Hepatocyte (in vitro differentiated cells): ENCODE data around the gene KIF23. TPM values are rescaled to one million over a fixed set of nuclear protein-coding genes. Genes with fewer than 3 reads are reported as not detected.

Source experiments
- DNase-seq: peaks from one replicate; pipeline ENCODE4 v3.0.0-alpha.2; 2016; ENCODE audit warnings: low spot score
- H2AFZ ChIP-seq: fragments of 200-600 bp; sonication (generic); 2 replicates; pipeline ENCODE4 v1.6.0; 2016; ENCODE audit warnings: antibody characterized with exemption, mild to moderate bottlenecking
- H3K27ac ChIP-seq: fragments of 200-600 bp; sonication (generic); 2 replicates; pipeline ENCODE4 v1.5.1; 2016; ENCODE audit warnings: mild to moderate bottlenecking
- H3K27me3 ChIP-seq: fragments of 200-600 bp; sonication (generic); 2 replicates; pipeline ENCODE4 v1.6.1; 2016
- H3K36me3 ChIP-seq: fragments of 200-600 bp; sonication (generic); replicated peaks from 2 replicates; pipeline ENCODE4 v1.5.1; 2016; ENCODE audit warnings: low read depth; ENCODE audit not compliant: insufficient read depth
- H3K4me1 ChIP-seq: fragments of 200-600 bp; sonication (generic); 2 replicates; pipeline ENCODE4 v1.5.1; 2016; ENCODE audit warnings: mild to moderate bottlenecking, moderate library complexity; ENCODE audit not compliant: insufficient read depth
- H3K4me2 ChIP-seq: fragments of 200-600 bp; sonication (generic); 2 replicates; pipeline ENCODE4 v1.6.0; 2016
- H3K4me3 ChIP-seq: fragments of 200-600 bp; sonication (generic); 2 replicates; pipeline ENCODE4 v1.5.1; 2016; ENCODE audit warnings: mild to moderate bottlenecking
- H3K79me2 ChIP-seq: fragments of 200-600 bp; sonication (generic); 2 replicates; pipeline ENCODE4 v1.6.0; 2017; ENCODE audit warnings: mild to moderate bottlenecking
- H3K9me2 ChIP-seq: fragments of 200-600 bp; sonication (generic); replicated peaks from 2 replicates; pipeline ENCODE4 v1.6.0; 2017; ENCODE audit warnings: mild to moderate bottlenecking; ENCODE audit not compliant: insufficient read depth
- H3K9me3 ChIP-seq: fragments of 200-600 bp; sonication (generic); 2 replicates; pipeline ENCODE4 v1.5.1; 2016; ENCODE audit warnings: low read depth, mild to moderate bottlenecking
- H4K20me1 ChIP-seq: fragments of 200-600 bp; sonication (generic); 2 replicates; pipeline ENCODE4 v1.6.0; 2016; ENCODE audit warnings: mild to moderate bottlenecking; ENCODE audit not compliant: insufficient read depth, poor library complexity, severe bottlenecking
- CTCF ChIP-seq: fragments of 200-600 bp; sonication (generic); IDR thresholded peaks from 2 replicates; pipeline ENCODE4 v1.5.1; 2016; ENCODE audit warnings: antibody characterized with exemption, mild to moderate bottlenecking; ENCODE audit not compliant: poor library complexity
- EZH2 ChIP-seq: fragments of 200-600 bp; sonication (generic); IDR thresholded peaks from 2 replicates; pipeline ENCODE4 v1.6.1; 2016; ENCODE audit warnings: antibody characterized with exemption, mild to moderate bottlenecking, borderline replicate concordance
- EZH2phosphoT487 ChIP-seq: fragments of 200-600 bp; sonication (generic); IDR thresholded peaks from one replicate; pipeline ENCODE4 v1.6.1; 2018; ENCODE audit warnings: antibody characterized with exemption, mild to moderate bottlenecking, low read depth, moderate library complexity; ENCODE audit not compliant: unreplicated experiment, severe bottlenecking
- WGBS: methylation state at CpG from one replicate; pipeline ENCODE4 v1.1.6; 2016; ENCODE audit warnings: low lambda C conversion rate; ENCODE audit errors: missing lambda C conversion rate; 5-methylcytosine and 5-hydroxymethylcytosine counted together
- polyA plus RNA-seq: library from polyadenylated mRNA; unstranded; fragments of >200 nt; fragmentation: Nextera tagmentation; extraction: Ambion mirVana; gene quantifications from 2 replicates; pipeline ENCODE4 v1.2.1, GENCODE V29; 2016
- total RNA-seq: library from RNA; depleted of rRNA; stranded (reverse); fragments of >200 nt; gene quantifications from 2 replicates; pipeline ENCODE4 v1.2.3, GENCODE V29; 2014

The KIF23 gene
- total and polyA plus RNA-seq, 2 experiments from 2014 or later: 12.0 to 14.1 TPM

- Histone ChIP-seq H3K36me3 (no peaks in the 10 kb centered on the region), H2AFZ (no peak overlapping the region), H3K9me3 (no peaks in the 10 kb centered on the region), H3K79me2 (no peaks in the 10 kb centered on the region), H3K4me1 (no peaks in the 10 kb centered on the region), H3K4me2 (no peak overlapping the region), H3K27ac (no peak overlapping the region), H4K20me1 (no peaks in the 10 kb centered on the region), H3K27me3 (no peaks in the 10 kb centered on the region), H3K4me3 (no peak overlapping the region), H3K9me2 (no peaks in the 10 kb centered on the region)
- DNase-seq: no peak
- 72% methylated on average over 3 of the region's 3 CpGs for WGBS
- no peak for TF ChIP-seq EZH2
- no peak for TF ChIP-seq EZH2phosphoT487
- TF ChIP-seq CTCF: no peak
Observed at GRCh38 chr15:69407719-69408400, 6.3 kb upstream of the KIF23 start.

- 72% methylated on average over 3 of the region's 3 CpGs for WGBS
- no peak overlapping the region for H3K4me2 ChIP-seq
- DNase-seq: no peak
- no peak for TF ChIP-seq EZH2
- TF ChIP-seq CTCF: no peak
- TF ChIP-seq EZH2phosphoT487: no peak
- no peaks in the 10 kb centered on the region for H3K9me3 ChIP-seq
- no peak overlapping the region for H3K4me3 ChIP-seq
- no peaks in the 10 kb centered on the region for H3K36me3 ChIP-seq
- no peak overlapping the region for H2AFZ ChIP-seq
- no peaks in the 10 kb centered on the region for H3K27me3 ChIP-seq
- H4K20me1 ChIP-seq: no peaks in the 10 kb centered on the region
- H3K27ac ChIP-seq: no peak overlapping the region
- H3K79me2 ChIP-seq: no peaks in the 10 kb centered on the region
- no peaks in the 10 kb centered on the region for H3K9me2 ChIP-seq
- no peaks in the 10 kb centered on the region for H3K4me1 ChIP-seq
Observed at GRCh38 chr15:69408841-69409240, 5.3 kb upstream of the KIF23 start.

- TF ChIP-seq EZH2phosphoT487 (no peak), EZH2 (no peak), CTCF (peak; percentile 29)
- Histone ChIP-seq H3K9me2 (no peaks in the 10 kb centered on the region), H3K27me3 (no peaks in the 10 kb centered on the region), H4K20me1 (no peaks in the 10 kb centered on the region), H3K4me2 (no peak overlapping the region), H3K27ac (no peak overlapping the region), H3K36me3 (no peaks in the 10 kb centered on the region), H2AFZ (no peak overlapping the region), H3K79me2 (peaks cover under 1% of the 10 kb centered on the region), H3K9me3 (no peaks in the 10 kb centered on the region), H3K4me3 (no peak overlapping the region), H3K4me1 (no peaks in the 10 kb centered on the region)
- WGBS: 72% methylated on average over 9 of the region's 9 CpGs
- DNase-seq: no peak
Observed at GRCh38 chr15:69410248-69410874, 3.8 kb upstream of the KIF23 start.
